ENCODE measurements around the gene APCDD1L.

The APCDD1L gene

GRCh38 chr20:58461899-58462298 lies 53.3 kb downstream of the APCDD1L start:
- no peak for FAIRE-seq

- no peak for FAIRE-seq
These were observed 54.1 kb downstream of the APCDD1L start for GRCh38 chr20:58461104-58461503.

- FAIRE-seq = no peak
These were observed 56.0 kb downstream of the APCDD1L start for GRCh38 chr20:58459058-58459750.

GRCh38 chr20:58458342-58459057 lies 56.7 kb downstream of the APCDD1L start:
- no peak for FAIRE-seq

GRCh38 chr20:58457083-58457695 lies 58.0 kb downstream of the APCDD1L start:
- no peak for FAIRE-seq

DNA sequence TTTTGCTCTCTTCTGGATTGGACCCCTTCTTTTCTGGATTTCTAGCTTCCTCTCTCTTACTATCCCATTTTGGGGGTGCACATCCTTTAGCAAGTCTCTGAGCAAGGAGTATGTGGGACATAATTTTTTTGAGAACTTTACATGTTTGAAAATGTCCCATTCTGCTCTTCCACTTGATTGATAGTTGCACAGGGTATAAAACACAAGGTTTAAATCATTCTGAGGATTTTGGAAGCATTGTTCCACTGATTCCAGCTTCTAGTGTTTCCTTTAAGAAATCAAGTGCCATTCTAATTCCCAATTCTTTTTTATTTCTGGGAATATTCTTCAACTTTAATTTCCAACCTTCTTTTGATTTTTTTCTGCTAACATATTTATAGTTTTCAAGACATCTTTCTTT lies 60.7 kb downstream of the APCDD1L start:
- FAIRE-seq = no peak

- no peak for FAIRE-seq
These were observed 61.8 kb downstream of the APCDD1L start for GRCh38 chr20:58453391-58453790.

DNA sequence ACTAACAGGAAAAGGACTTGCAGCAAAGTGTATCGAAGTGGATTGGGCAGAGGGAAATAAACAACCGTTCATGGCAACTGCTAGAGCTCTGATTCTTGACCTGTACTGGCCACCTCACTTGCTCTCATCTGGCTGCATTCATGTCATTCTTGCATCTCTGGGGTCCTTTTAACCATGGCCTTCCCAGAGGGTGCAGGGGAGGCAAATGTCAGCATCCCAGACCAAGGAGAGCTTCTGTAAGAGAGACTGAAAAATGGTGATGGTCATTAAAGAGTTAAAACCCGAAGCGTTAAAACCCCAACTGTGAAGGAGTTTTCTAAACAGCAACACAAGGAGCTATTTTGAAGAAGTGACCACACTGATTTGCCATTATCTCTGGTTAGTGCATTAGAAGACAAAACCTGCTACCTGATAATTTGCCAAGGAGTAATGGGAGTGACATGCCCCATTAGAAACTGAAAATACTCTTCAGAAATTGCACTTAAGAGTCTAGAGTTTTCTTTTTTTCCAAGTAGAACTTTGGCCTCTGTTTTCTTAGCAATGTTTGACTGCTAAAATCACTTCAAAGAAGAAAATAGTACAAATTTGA lies 62.4 kb downstream of the APCDD1L start:
- FAIRE-seq = no peak

DNA sequence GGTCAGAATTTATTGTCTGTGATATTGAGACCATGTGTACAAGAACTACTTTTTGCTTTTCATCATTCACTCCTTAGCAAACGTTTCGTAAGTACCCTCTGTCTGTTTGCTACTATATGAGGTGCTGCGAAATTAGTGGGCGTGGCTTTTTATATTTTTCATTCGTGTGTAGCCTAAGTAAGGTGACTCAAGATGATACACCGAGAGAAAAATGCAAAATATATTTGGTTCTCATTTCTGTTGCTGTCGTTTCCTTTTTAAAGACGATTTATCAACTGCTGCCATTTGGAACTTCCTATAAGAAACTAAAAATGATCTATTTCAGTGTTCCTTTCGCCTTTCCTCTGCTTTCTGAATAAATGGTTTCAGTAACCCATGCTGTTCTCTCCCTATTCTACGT lies 64.9 kb downstream of the APCDD1L start:
- no peak for FAIRE-seq

GRCh38 chr20:58449681-58450221 lies 65.4 kb downstream of the APCDD1L start:
- no peak for FAIRE-seq

- no peak for FAIRE-seq
These were observed 66.2 kb downstream of the APCDD1L start for GRCh38 chr20:58448958-58449357.

DNA sequence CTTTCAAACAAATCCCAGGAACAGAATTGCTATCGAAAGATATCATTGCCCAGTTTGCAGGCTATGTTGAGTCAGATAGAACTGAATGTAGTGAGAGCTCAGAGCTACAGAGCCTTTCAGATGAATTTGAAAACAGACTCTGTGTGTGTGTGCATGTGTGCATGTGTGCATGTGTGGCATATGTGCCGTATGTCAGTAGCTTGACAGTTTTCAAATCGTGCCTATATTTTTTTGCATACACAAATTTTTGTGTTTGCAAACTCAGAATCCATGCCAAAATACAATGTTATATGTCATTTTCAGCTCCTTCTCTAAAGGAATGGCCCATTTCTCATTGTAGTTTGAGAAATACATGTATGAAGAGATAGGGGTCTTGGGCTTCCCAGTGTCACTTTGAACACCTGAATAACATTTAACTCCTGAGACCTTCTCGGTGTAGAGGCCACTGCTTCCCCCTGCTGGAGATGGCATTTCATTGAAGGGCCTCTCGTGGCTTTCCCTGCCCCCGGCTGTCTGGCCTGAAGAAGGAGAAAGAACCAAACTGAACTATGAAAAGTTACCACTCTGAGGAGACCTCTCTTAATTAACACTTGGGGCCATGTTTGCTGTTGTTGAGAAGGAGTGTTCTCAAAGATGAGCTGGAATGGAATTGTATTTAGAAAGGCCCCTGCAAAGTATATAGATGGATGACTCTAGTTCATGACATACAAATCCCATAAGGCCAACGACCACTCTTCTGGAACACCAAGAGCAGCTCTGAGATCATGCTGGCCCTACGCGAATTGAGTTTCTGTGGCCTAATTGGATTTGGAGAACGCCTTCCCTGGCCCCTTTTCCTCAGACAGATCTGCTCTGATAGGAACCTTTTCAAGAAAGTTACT lies 67.4 kb downstream of the APCDD1L start:
- FAIRE-seq = no peak

DNA sequence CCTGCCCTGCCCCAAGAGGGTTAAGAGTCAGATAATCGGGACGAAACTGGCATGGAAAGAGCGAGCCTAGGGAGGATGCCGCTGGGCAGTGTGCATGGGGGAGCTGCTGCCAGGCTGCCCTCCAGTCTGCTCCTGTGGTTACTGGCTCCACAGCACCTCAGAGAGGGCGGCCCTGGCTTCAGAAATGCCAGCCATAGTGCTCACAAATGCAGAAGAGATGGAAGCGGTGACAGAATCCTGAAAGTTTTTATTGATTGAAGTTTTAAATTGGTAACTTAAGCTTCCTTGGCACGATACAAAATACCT lies 68.3 kb downstream of the APCDD1L start:
- no peak for FAIRE-seq

GRCh38 chr20:58446264-58446959 lies 68.8 kb downstream of the APCDD1L start:
- FAIRE-seq = no peak

- no peak for FAIRE-seq
These were observed 70.4 kb downstream of the APCDD1L start for GRCh38 chr20:58444746-58445255.

DNA sequence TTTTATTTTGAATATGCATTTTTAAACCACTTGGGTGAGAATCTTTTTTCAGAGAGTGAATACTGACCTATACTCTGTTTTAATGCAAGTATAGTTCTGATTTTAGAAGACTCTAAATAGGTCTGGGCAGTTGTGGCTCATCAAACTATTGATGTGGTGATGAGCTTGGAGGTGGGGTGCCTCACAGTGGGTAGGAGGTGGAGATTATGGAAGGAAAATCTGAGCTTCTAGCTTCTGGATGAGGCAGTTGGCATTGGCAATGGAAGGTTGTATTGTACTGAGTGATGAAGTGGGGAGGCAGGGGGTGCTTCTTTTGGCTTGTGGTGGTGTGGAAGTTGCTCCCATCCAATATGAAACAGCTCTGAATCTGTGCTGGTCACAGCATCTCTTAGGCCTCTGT lies 73.5 kb downstream of the APCDD1L start:
- no peak for FAIRE-seq

- no peak for FAIRE-seq
These were observed 75.0 kb downstream of the APCDD1L start for GRCh38 chr20:58440021-58440767.

DNA sequence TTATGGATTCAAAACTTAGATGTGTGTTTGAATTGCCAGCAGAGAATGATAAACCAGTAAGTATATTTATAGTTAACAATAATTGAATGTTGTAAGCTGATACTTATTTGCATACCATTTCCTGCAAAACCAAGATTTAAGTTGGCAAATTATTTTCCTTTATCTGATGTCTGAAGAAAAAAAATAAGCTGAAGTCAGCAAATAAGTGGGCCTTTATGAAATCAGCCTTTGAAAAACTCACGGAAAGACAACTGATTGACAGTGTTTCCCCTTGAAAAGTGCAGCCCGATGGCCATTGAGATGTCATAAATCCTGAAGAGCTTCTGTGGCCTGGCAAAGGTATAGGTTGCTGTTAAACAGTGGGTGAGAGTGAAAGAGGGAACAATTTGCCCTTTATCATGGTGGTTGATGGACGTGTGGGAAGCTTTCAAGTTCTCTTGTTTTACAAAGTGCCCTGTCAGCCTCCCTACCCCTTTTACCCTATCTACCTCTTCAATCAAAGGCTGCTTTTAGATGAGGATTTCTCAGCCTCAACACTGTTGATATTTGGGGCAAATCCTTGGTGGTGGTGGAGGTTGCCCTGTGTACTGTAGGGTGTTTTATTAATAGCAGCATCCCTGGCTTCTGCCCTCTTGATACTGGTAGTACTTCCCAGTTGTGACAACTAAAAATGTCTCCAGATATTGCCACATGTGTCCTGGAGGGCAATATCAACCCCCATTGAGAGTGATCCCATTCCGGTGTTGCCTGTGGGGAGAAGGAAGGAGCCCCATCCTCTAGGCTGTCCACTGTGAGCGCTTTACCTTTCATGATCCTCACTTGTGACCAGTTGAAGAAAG lies 76.0 kb downstream of the APCDD1L start:
- FAIRE-seq = no peak

DNA sequence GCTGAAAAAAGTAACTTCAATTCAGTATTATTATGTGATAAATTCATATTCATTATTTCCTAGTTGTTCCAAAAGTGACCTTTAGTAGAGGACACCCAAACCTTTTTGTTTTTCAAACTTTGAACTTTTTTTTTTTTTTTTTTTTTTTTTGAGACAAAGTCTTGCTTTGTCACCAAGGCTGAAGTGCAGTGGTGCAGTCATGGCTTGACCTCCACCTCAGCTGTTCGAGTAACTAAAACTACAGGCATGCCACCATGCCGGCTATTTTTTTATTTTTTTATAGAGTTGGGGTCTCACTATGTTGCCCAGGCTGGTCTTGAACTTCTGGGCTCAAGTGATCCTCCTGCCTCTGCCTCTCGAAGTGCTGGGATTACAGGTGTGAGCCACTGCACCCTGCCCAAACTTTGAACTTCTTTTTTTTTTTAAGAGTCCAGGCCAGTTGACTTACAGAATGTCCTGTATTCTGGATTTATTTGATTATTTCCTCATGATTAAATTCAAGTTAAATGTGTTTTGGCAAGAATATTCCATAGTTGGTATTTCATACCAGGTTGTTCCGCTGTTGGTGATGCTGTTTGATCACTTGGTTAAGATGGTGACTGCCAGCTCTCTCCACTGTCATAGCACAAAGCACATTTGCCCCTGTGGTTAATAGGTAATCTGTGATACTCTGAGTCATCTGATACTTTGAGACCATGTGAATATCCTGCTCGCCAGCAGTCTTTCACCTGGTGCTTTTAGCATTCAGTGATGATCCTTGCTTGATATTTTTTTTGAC lies 78.1 kb downstream of the APCDD1L start:
- FAIRE-seq = no peak

All from A204.1 (cell line).